ENCODE results near the gene NOP10. TPM values are rescaled to one million over a fixed set of nuclear protein-coding genes. Genes with fewer than 3 reads are reported as not detected.

Gene NOP10
- polyA plus RNA-seq, 1 experiment: 345 TPM

DNA sequence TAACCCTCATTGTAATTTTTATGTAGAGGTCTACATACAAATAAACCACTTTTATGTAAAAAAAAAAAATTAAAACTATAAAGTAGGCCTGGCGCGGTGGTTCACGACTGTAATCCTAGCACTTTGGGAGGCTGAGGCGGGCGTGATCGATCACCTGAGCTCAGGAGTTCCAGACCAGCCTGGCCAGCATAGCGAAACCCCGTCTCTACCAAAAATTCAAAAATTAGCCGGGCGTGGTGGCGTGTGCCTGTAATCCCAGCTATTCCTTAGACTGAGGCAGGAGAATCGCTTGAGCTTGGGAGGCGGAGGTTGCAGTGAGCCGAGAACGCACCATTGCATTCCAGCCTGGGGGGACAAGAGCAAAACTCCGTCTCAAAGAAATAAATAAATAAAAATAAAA is 4.6 kb downstream of the NOP10 start:
- ChIA-PET CTCF (interaction anchor here (0.5 to 1.7 kb wide), 4 partner anchors 29 to 101 kb away, joined by 3 to 8 read pairs (median 3); partner anchors contain the start of gene LPCAT4), POLR2A (no interaction called here)
- no peak for DNase-seq (ENCODE audit: low read depth)
- Histone ChIP-seq H3K4me3 (ENCODE audit: low read depth, low read length) (peak overlapping the region; percentile 11), H3K36me3 (ENCODE audit: control insufficient read depth, insufficient read depth, low read length) (peaks cover 3% of the 10 kb centered on the region), H3K27me3 (ENCODE audit: control insufficient read depth, insufficient read depth, low read length) (no peaks in the 10 kb centered on the region)
- TF ChIP-seq, protein P1, sequence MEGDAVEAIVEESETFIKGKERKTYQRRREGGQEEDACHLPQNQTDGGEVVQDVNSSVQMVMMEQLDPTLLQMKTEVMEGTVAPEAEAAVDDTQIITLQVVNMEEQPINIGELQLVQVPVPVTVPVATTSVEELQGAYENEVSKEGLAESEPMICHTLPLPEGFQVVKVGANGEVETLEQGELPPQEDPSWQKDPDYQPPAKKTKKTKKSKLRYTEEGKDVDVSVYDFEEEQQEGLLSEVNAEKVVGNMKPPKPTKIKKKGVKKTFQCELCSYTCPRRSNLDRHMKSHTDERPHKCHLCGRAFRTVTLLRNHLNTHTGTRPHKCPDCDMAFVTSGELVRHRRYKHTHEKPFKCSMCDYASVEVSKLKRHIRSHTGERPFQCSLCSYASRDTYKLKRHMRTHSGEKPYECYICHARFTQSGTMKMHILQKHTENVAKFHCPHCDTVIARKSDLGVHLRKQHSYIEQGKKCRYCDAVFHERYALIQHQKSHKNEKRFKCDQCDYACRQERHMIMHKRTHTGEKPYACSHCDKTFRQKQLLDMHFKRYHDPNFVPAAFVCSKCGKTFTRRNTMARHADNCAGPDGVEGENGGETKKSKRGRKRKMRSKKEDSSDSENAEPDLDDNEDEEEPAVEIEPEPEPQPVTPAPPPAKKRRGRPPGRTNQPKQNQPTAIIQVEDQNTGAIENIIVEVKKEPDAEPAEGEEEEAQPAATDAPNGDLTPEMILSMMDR (IDR thresholded peaks at IDR 0.05; ENCODE audit: insufficient read depth, low read depth, low read length): no peak

GRCh38 chr15:34337557-34338306 is 5.2 kb downstream of the NOP10 start, which contains the start of gene SLC12A6:
Gene SLC12A6 (minus strand): TSS chr15:34337781. CDS start chr15:34336680, 1,101 bp downstream.
- TF ChIP-seq, protein P1 (IDR thresholded peaks at IDR 0.05; ENCODE audit: insufficient read depth, low read depth, low read length): no peak
- Histone ChIP-seq H3K27me3 (ENCODE audit: control insufficient read depth, insufficient read depth, low read length) (no peaks in the 10 kb centered on the region), H3K4me3 (ENCODE audit: low read depth, low read length) (peak within 1 kb of the TSS; percentile 100), H3K36me3 (ENCODE audit: control insufficient read depth, insufficient read depth, low read length) (peaks cover 3% of the 10 kb centered on the region)
- DNase-seq (ENCODE audit: low read depth): peak; percentile 55
- POLR2A ChIA-PET: no interaction called here
- CTCF ChIA-PET: interaction anchor here (0.5 to 1.7 kb wide), 3 partner anchors 29 to 101 kb away, joined by 3 read pairs; partner anchors contain the start of gene LPCAT4

DNA sequence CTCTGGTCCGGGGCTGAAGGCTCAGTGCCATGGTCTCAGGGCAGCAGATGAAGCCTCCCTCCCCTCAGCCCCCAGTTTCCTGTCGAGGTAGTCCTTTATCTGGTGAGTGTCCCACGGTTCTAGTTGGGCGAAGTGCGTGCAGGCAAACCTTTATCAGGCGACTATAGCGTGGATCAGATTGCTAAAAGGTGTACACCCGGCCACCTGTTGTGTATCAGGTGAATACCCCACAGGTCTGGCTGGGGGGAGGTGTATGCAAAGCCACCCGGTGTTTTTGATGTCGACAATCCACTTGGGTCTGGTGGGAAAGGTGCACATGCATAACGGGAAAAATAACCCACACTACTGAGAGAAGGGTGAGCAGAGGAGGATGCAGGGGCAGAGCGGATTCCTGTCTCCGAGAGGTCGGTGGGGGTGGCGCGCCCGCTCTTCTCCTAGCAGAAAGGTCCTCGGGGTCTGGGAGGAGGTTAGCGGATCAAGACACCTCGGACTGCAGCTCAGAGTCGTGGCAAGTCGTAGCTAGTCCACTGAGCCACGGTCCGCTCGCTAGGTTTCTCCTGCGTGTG is 5.9 kb downstream of the NOP10 start:
- TF ChIP-seq, protein P1 (IDR thresholded peaks at IDR 0.05; ENCODE audit: insufficient read depth, low read depth, low read length): no peak
- CTCF ChIA-PET: interaction anchor here (1.1 to 1.7 kb wide), 2 partner anchors 30 to 95 kb away, joined by 3 read pairs; partner anchors contain the start of gene LPCAT4
- Histone ChIP-seq H3K4me3 (ENCODE audit: low read depth, low read length) (peak overlapping the region; percentile 100), H3K27me3 (ENCODE audit: control insufficient read depth, insufficient read depth, low read length) (no peaks in the 10 kb centered on the region), H3K36me3 (ENCODE audit: control insufficient read depth, insufficient read depth, low read length) (peaks cover 3% of the 10 kb centered on the region)
- POLR2A ChIA-PET: no interaction called here
- DNase-seq (ENCODE audit: low read depth): no peak

DNA sequence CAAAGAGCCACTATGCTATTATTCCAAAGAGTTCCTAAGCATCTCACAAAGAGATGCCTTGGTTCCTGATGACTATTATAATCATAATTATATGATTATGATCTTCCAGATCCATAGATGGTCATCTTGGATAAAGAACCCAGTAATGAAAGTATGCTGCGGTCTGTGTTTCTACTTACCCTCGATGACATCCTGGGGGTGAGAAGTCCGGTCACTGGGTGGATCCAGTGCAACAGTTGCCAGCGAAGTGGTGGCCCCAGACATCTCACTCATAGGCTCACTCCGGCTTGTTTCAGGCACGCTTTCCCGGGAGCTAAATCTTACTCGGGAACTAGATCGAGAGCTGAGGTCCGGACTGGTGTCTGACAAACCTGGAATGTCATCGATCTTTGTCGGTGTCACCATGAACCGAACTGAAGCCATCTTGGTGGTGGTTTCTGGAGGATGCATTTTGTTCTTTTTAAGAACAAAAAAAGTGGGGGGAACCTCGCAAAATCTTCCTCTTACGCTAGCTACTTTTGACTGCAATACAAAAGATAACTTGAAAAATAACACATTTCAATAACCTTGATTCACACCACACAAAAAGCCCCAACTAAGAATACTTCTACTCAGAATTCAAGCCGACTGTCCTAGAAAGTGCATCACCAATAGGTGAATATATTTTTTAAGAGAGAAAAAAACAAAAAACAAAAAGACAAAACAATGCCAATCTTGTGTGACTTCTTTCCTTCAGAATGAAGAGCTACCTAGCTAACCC is 6.5 kb downstream of the NOP10 start:
- POLR2A ChIA-PET: no interaction called here
- no peak for DNase-seq (ENCODE audit: low read depth)
- H3K4me3 ChIP-seq (ENCODE audit: low read depth, low read length): peak overlapping the region; percentile 100
- CTCF ChIA-PET: interaction anchor here (0.7 to 1.7 kb wide), 2 partner anchors 10 to 95 kb away, joined by 3 read pairs; no protein-coding TSS in a partner anchor
- TF ChIP-seq, protein P1 (IDR thresholded peaks at IDR 0.05; ENCODE audit: insufficient read depth, low read depth, low read length): no peak
- H3K36me3 ChIP-seq (ENCODE audit: control insufficient read depth, insufficient read depth, low read length): peaks cover 1% of the 10 kb centered on the region
- no peaks in the 10 kb centered on the region for H3K27me3 ChIP-seq (ENCODE audit: control insufficient read depth, insufficient read depth, low read length)
